HG03135 (cell line): ENCODE measurements around the gene CAMTA1.

Experiments used
- ATAC-seq: cut with Tn5 transposase; IDR thresholded peaks from one replicate; pipeline ENCODE4 v1.9.1; 2021; ENCODE audit warnings: mild to moderate bottlenecking, moderate library complexity; ENCODE audit not compliant: unreplicated experiment

CAMTA1 gene

GRCh38 chr1:6996866-6997265 is 211.6 kb downstream of the CAMTA1 start:
- ATAC-seq: no peak

GRCh38 chr1:6998267-6998666 is 213.0 kb downstream of the CAMTA1 start:
- no peak for ATAC-seq

- ATAC-seq: no peak
Measured at GRCh38 chr1:6999826-7000225, 214.6 kb downstream of the CAMTA1 start.

GRCh38 chr1:7000720-7001119 is 215.5 kb downstream of the CAMTA1 start:
- ATAC-seq: no peak

DNA sequence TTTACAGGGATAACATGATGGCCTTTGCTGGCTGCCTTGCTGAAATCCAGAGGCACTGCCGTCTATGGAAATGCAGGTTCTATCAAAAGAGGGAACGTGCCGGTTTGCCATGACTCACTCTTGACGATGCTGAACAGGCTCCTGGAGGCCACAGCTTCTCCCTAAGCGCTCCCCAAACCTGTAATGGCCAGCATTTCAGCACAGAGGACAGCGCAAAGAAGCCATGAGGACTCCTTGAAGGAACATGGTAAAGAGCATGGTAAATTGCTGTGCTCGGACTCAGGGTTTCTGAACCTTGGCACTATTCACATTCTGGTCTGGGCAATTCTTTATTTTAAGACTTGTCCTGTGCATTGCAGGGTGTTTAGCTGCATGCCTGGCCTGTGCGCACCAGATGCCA is 217.5 kb downstream of the CAMTA1 start:
- no peak for ATAC-seq

DNA sequence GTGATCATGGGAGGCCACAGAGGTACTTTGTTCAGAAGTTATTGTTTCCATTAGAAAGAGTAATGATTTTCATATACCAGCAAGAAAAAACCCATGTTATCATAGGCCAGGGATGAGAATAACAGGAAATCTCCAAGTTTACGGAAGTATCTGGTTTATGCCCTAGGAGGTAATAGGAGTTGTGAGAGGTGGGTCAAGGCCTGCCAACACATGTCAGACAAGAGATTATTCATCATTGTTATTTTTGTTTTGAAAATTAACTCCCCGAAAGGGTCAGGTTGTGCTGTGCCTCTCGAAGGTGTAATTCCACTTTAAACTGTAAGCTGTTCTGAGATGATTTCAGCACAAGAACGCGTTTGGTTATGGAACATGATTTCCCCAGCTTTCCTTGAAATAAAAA is 218.4 kb downstream of the CAMTA1 start:
- no peak for ATAC-seq

- no peak for ATAC-seq
Measured at GRCh38 chr1:7004181-7004580, 218.9 kb downstream of the CAMTA1 start.

DNA sequence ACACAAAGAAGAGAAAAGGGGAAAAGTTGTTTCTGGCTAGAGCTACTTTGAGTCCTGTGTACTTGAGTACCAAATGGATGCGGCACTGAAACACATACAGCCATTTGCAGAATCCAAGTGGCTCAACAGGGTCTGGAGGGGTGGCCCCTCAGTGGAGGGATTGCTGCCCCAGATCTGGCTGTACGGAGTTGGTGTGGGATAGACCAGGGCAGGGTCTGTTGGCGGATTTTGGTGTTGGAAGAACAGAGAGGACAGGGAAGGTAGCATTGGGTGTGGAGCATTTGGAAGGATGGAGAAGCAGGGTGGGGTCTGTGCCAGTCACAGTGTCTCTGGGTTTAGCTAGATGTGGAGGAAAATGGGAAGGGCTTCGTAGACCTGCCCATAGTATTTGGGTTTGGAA is 220.5 kb downstream of the CAMTA1 start:
- ATAC-seq: no peak

GRCh38 chr1:7006996-7007871 is 222.0 kb downstream of the CAMTA1 start:
- no peak for ATAC-seq

- ATAC-seq: no peak
Measured at GRCh38 chr1:7007902-7008301, 222.6 kb downstream of the CAMTA1 start.

DNA sequence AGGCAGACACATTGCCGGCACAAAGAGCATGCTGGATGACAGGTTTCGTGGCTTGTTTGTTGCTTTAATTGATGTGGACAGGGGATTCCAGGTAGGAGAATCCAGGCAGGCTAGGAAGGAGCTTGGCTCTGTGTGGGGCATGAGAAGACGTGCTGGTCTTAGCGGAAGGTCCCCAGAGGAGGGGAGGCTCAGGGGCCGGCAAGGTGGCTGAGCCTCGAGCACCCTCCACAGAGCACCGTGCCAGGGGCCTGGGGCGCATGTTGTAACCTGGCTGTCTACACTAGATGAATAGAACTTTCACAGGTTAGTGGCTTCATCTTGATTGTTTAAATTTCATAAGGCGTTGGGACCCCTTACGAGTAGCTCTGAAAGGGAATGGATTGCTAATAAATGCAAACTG is 223.1 kb downstream of the CAMTA1 start:
- no peak for ATAC-seq

DNA sequence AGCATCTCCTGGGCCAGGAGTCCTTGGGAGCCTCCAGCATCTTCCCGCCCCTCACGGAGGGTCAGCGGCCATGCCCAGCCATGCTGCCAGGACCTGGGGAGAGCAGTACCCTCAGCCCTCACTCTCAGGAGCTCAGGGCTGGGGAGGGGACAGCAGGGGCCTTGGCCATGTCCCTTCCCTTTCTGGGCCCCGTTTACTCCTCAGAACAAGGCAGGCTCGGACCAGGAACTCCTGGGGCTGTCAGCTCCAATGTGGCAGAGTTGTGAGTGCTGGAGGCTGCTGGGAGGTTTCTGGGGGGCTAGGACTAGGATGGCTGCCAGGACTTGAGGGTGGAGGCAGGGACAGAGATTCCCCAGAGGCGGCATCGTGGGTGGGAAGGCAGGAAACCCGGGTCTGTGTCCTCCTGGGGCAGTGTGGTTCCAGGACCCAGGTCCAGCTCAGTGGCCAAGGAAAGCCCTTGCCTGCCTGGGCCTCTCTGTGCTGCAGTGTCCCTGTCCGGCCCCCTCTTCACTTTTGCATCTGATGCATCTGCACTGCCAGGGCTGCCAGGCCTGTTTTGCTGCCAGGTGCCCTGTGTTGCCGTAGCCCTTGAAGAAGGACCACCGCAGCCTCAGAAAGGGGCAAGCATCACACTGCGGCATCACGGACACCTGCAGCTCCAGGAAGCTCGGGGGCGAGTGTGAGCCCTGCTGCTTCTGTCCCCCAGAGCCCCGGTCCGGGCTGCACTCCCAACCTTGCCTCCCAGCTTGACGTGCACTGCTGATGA is 223.9 kb downstream of the CAMTA1 start:
- no peak for ATAC-seq

DNA sequence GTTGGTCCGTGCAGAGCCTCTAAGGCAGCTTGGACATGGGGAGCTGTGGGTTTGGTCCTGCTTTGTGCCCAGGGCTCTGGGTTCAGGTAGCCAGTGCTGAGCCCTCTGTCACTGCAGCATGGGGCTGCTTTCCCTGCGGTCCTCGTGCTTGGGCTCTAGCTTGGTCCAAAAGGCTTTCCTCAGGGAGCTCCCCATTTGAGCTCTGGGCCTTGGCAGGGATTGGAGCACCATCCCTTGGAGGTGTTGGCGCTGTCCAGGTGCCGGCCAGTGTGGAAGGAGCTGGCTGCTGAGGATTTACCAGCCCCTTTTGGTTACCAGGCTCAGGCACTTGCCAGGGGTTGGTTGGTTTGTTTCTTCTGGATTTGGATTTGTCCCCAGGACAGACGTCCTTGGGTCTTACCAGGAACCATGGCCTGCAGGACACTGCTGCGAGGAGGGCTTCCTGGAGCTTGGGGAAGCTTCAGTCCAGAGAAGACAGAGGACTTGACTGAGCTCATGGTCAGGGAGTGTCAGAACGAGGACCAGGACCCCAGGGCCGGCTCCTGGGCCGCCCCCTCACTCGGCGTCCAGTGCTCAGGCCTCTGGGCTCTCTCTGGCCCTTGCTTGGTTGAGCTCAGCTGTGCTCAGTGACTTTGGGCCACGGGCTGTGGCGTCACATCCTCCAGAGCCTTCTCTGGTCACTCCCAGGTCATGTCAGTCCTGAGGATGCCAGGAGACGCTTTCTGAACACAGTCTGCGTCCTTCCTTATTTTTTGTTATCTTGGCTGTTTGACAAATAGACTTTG is 224.7 kb downstream of the CAMTA1 start:
- no peak for ATAC-seq

GRCh38 chr1:7010534-7011200 is 225.4 kb downstream of the CAMTA1 start:
- ATAC-seq: no peak

- ATAC-seq: no peak
Measured at GRCh38 chr1:7011826-7012225, 226.6 kb downstream of the CAMTA1 start.

DNA sequence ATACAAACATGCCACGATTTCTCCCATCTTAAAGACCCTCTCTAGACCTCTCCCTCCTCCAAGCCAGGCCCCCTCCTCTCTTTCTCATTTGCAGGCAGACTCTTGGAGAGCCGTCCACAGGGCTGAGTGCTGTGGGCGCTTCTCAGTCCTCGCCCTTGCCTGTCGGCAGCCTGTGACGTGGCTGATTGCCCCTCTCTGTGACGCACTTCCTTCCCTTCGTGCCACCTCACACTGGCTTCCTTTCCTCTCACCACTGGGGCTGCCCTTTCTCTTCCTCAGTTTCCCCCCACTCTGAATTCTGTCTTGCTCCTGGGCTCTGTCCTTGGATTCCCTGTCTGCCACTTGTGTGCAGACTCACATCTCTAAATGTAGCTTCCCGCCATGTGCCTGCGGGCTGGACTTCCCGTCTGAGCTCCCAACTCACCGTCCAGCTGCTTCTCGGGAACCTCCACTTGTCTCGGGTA is 227.2 kb downstream of the CAMTA1 start:
- no peak for ATAC-seq

- ATAC-seq: no peak
Measured at GRCh38 chr1:7013833-7014639, 228.8 kb downstream of the CAMTA1 start.

GRCh38 chr1:7014640-7014930 is 229.3 kb downstream of the CAMTA1 start:
- ATAC-seq: no peak

DNA sequence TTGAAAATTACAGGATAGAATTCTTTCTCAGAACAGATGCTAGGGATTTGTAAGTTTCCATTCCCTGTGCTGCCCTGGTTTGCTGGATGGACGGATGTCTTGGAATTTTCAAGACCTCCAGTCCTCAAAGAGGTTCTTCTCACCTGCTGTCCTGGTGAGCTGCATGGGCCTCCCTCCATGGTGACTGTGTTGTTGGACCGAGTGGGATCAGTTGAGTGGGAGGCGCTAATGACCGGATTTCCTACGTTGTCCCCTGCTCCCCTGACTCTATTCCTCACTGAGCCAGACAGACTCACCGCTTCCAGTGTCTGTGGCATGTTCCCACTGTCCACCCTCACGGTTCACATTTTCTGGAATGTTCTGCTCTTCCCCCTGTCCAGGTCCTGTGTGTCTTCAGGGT is 229.8 kb downstream of the CAMTA1 start:
- ATAC-seq: no peak

- no peak for ATAC-seq
Measured at GRCh38 chr1:7018351-7018750, 233.1 kb downstream of the CAMTA1 start.
